Measurements from ENCODE around the gene RYR3.

DNA sequence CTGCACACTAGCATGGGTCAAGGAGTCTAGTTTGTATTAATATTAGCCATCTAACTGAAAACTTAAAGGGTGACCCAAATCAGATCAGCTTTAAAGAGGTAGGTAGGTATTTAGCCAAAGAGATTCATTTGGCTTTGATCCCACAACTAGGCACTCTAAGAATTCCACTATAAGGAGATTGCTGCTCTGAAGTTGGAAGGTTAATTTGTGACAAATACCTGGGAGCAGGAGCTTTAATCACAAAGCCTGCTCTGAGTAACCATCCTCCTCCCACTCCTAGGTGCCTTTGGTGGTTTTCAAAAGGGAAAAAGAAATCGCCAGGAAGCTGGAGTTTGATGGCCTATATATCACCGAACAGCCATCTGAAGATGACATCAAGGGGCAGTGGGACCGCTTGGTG, 537.2 kb downstream of the RYR3 start:
- TF ChIP-seq, protein P1, sequence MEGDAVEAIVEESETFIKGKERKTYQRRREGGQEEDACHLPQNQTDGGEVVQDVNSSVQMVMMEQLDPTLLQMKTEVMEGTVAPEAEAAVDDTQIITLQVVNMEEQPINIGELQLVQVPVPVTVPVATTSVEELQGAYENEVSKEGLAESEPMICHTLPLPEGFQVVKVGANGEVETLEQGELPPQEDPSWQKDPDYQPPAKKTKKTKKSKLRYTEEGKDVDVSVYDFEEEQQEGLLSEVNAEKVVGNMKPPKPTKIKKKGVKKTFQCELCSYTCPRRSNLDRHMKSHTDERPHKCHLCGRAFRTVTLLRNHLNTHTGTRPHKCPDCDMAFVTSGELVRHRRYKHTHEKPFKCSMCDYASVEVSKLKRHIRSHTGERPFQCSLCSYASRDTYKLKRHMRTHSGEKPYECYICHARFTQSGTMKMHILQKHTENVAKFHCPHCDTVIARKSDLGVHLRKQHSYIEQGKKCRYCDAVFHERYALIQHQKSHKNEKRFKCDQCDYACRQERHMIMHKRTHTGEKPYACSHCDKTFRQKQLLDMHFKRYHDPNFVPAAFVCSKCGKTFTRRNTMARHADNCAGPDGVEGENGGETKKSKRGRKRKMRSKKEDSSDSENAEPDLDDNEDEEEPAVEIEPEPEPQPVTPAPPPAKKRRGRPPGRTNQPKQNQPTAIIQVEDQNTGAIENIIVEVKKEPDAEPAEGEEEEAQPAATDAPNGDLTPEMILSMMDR (IDR thresholded peaks at IDR 0.05): no peak
- no peak for TF ChIP-seq POLR2A (IDR thresholded peaks at IDR 0.05)

All from lower leg skin (tissue), 3 donors.